WTC11 (cell line): Measurements from ENCODE around the gene PC.

Experiments
- FOXJ3 ChIP-seq: sonication (generic); formaldehyde crosslinking; IDR thresholded peaks from 2 replicates; pipeline ENCODE4 v1.9.0; 2021; ENCODE audit warnings: missing genetic modification reagents, mild to moderate bottlenecking, borderline replicate concordance
- GABPB1 ChIP-seq: sonication (generic); formaldehyde crosslinking; IDR thresholded peaks from 2 replicates; pipeline ENCODE4 v1.8.1; 2023; ENCODE audit warnings: mild to moderate bottlenecking, missing genetic modification reagents
- IRF2 ChIP-seq: sonication (generic); formaldehyde crosslinking; IDR thresholded peaks from 2 replicates; pipeline ENCODE4 v1.8.0; 2022; ENCODE audit warnings: low read depth, missing genetic modification reagents, borderline replicate concordance
- NFE2L1 ChIP-seq: sonication (generic); formaldehyde crosslinking; IDR thresholded peaks from 2 replicates; pipeline ENCODE4 v1.8.1; 2023; ENCODE audit warnings: missing genetic modification reagents
- NFYB ChIP-seq: sonication (generic); formaldehyde crosslinking; conservative IDR thresholded peaks from 2 replicates; pipeline ENCODE4 v1.8.0; 2022; ENCODE audit warnings: low read depth, missing genetic modification reagents
- NR2C2 ChIP-seq: sonication (generic); formaldehyde crosslinking; IDR thresholded peaks from 2 replicates; pipeline ENCODE4 v1.8.0; 2022; ENCODE audit warnings: mild to moderate bottlenecking, missing genetic modification reagents
- SP1 ChIP-seq: sonication (generic); formaldehyde crosslinking; conservative IDR thresholded peaks from 2 replicates; pipeline ENCODE4 v1.8.1; 2022; ENCODE audit warnings: missing genetic modification reagents
- TP53 ChIP-seq: sonication (generic); formaldehyde crosslinking; IDR thresholded peaks from 2 replicates; pipeline ENCODE4 v1.8.1; 2023; ENCODE audit warnings: mild to moderate bottlenecking, missing genetic modification reagents
- ZNF416 ChIP-seq: fragments of 250-450 bp; sonication (Bioruptor Pico); IDR thresholded peaks from 2 replicates; pipeline ENCODE4 v1.9.0; 2021; ENCODE audit warnings: mild to moderate bottlenecking, inconsistent platforms
- TF ChIP-seq, protein P1 (sequence below): fragments of 200-600 bp; IDR thresholded peaks from 2 replicates; pipeline ENCODE4 v1.8.0; 2022; ENCODE audit warnings: antibody characterized with exemption
- TF ChIP-seq, protein P2 (sequence below): sonication (generic); formaldehyde crosslinking; IDR thresholded peaks from 2 replicates; pipeline ENCODE4 v1.8.0; 2022; ENCODE audit warnings: mild to moderate bottlenecking, missing genetic modification reagents
- TF ChIP-seq, protein P3 (sequence below): sonication (generic); formaldehyde crosslinking; IDR thresholded peaks from 2 replicates; pipeline ENCODE4 v1.8.0; 2022; ENCODE audit warnings: mild to moderate bottlenecking, missing genetic modification reagents
- TF ChIP-seq, protein P4 (sequence below): sonication (generic); formaldehyde crosslinking; IDR thresholded peaks from 2 replicates; pipeline ENCODE4 v1.8.1; 2022; ENCODE audit warnings: low read depth, missing genetic modification reagents, borderline replicate concordance

DNA sequence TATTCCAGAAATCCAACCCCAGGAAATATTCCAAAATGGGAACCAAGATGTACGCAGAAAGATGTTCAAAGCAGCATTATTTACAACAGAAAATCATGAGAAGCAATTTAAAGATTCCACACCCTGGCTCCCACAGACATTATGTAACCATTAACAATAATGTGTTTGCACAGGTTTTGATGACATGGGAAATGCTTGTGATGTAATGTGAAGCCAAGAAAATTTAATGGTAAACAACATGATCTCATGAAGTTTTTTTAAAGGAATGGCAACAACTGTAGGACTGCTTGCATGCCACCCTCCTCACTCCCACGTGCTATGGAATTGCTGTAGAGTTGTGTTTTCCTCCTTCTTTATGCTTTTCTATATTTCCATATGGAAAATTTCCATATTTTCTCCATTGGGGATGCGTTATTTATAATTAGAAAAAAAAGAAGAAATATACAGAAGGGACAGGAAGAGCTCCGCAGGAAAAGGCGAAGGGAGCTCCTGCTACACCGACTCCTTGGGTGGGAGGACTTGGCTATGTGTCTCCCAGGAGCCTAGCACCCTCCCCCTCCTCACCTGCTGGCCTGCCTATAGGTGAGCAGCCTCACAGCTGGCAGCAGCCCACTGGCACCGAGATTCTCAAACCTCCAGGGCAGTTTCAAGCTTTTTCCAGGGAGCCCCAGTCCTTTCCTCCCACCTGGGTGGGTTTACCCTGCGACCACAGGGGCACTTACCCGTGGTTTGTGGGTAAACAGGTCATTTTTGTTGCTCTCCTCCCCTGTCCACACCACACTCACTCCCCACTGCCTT, 80.4 kb downstream of the PC start:
- TF ChIP-seq, protein P1, sequence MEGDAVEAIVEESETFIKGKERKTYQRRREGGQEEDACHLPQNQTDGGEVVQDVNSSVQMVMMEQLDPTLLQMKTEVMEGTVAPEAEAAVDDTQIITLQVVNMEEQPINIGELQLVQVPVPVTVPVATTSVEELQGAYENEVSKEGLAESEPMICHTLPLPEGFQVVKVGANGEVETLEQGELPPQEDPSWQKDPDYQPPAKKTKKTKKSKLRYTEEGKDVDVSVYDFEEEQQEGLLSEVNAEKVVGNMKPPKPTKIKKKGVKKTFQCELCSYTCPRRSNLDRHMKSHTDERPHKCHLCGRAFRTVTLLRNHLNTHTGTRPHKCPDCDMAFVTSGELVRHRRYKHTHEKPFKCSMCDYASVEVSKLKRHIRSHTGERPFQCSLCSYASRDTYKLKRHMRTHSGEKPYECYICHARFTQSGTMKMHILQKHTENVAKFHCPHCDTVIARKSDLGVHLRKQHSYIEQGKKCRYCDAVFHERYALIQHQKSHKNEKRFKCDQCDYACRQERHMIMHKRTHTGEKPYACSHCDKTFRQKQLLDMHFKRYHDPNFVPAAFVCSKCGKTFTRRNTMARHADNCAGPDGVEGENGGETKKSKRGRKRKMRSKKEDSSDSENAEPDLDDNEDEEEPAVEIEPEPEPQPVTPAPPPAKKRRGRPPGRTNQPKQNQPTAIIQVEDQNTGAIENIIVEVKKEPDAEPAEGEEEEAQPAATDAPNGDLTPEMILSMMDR, result no peak
- TF ChIP-seq NFE2L1 (CRISPR knock-in tag) (no peak), IRF2 (CRISPR knock-in tag) (no peak), TP53 (CRISPR knock-in tag) (no peak), SP1 (CRISPR knock-in tag) (no peak), ZNF416 (CRISPR knock-in tag) (no peak), NFYB (CRISPR knock-in tag) (no peak), GABPB1 (CRISPR knock-in tag) (no peak), FOXJ3 (no peak), NR2C2 (CRISPR knock-in tag) (no peak)
- TF ChIP-seq, protein P2, sequence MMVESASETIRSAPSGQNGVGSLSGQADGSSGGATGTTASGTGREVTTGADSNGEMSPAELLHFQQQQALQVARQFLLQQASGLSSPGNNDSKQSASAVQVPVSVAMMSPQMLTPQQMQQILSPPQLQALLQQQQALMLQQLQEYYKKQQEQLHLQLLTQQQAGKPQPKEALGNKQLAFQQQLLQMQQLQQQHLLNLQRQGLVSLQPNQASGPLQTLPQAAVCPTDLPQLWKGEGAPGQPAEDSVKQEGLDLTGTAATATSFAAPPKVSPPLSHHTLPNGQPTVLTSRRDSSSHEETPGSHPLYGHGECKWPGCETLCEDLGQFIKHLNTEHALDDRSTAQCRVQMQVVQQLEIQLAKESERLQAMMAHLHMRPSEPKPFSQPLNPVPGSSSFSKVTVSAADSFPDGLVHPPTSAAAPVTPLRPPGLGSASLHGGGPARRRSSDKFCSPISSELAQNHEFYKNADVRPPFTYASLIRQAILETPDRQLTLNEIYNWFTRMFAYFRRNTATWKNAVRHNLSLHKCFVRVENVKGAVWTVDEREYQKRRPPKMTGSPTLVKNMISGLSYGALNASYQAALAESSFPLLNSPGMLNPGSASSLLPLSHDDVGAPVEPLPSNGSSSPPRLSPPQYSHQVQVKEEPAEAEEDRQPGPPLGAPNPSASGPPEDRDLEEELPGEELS (CRISPR knock-in tag), result no peak
- TF ChIP-seq, protein P3, sequence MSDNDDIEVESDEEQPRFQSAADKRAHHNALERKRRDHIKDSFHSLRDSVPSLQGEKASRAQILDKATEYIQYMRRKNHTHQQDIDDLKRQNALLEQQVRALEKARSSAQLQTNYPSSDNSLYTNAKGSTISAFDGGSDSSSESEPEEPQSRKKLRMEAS (CRISPR knock-in tag), result no peak
- TF ChIP-seq, protein P4, sequence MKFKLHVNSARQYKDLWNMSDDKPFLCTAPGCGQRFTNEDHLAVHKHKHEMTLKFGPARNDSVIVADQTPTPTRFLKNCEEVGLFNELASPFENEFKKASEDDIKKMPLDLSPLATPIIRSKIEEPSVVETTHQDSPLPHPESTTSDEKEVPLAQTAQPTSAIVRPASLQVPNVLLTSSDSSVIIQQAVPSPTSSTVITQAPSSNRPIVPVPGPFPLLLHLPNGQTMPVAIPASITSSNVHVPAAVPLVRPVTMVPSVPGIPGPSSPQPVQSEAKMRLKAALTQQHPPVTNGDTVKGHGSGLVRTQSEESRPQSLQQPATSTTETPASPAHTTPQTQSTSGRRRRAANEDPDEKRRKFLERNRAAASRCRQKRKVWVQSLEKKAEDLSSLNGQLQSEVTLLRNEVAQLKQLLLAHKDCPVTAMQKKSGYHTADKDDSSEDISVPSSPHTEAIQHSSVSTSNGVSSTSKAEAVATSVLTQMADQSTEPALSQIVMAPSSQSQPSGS (CRISPR knock-in tag), result no peak
